K562 (cell line): ENCODE measurements around the gene NXPH4. TPM values are rescaled to one million over a fixed set of nuclear protein-coding genes. Genes with fewer than 3 reads are reported as not detected.
A peak's percentile ranks its signal among the peaks of the same experiment; 100 is the strongest.

Experiments used
- CBX2 ChIP-seq: fragments of 200-600 bp; sonication (generic); IDR thresholded peaks from one replicate; pipeline ENCODE4 v1.6.1; 2012; ENCODE audit warnings: mild to moderate bottlenecking, low read length, inconsistent platforms; ENCODE audit not compliant: insufficient read depth, poor library complexity, severe bottlenecking
- CTCFL ChIP-seq: IDR thresholded peaks from 2 replicates; pipeline ENCODE4 v1.6.1; 2011; ENCODE audit warnings: borderline replicate concordance, low read depth, mild to moderate bottlenecking, moderate library complexity, low read length; ENCODE audit not compliant: insufficient read depth, poor library complexity, severe bottlenecking
- EGR1 ChIP-seq: fragments of 450-650 bp; conservative IDR thresholded peaks from 2 replicates; pipeline ENCODE4 v1.6.1; 2017; ENCODE audit warnings: mild to moderate bottlenecking
- FOXA1 ChIP-seq: fragments of 450-650 bp; IDR thresholded peaks from 2 replicates; pipeline ENCODE4 v1.6.1; 2016; ENCODE audit warnings: mild to moderate bottlenecking, borderline replicate concordance
- KLF1 ChIP-seq: fragments of 450-650 bp; IDR thresholded peaks from 2 replicates; pipeline ENCODE4 v1.6.1; 2016; ENCODE audit warnings: missing genetic modification characterization, missing compliant biosample characterization
- LARP7 ChIP-seq: fragments of 450-650 bp; IDR thresholded peaks from 2 replicates; pipeline ENCODE4 v1.6.1; 2016
- NONO ChIP-seq, 2 experiments: fragments of 200-400 bp in 1 of 2; fragments of 450-650 bp in 1 of 2; formaldehyde crosslinking in 1 of 2; IDR thresholded peaks; 2 replicates each; pipeline ENCODE4 v1.6.1; 2017; ENCODE audit warnings: low read depth in 2 of 2, mild to moderate bottlenecking in 2 of 2, moderate library complexity in 2 of 2, low read length in 1 of 2
- RBFOX2 ChIP-seq: fragments of 200-400 bp; formaldehyde crosslinking; IDR thresholded peaks from 2 replicates; pipeline ENCODE4 v1.6.1; 2017; ENCODE audit warnings: low read depth, mild to moderate bottlenecking, low read length, moderate library complexity
- TSC22D4 ChIP-seq: fragments of 450-650 bp; IDR thresholded peaks from 2 replicates; pipeline ENCODE4 v1.6.1; 2016; ENCODE audit warnings: missing genetic modification characterization, missing biosample characterization, control low read depth
- polyA plus RNA-seq, 8 experiments: library from polyadenylated mRNA; depleted of rRNA in 4 of 8; stranded (reverse) in 5 of 8; unstranded in 3 of 8; fragments of >200 nt; fragmentation: Nextera tagmentation in 2 of 8; fragmentation: Illumina TruSeq in 1 of 8; extraction: Ambion mirVana in 2 of 8; extraction: Trizol in 1 of 8; gene quantifications; 2 replicates each; pipeline versions ENCODE4 v1.2.1 to v1.2.3, GENCODE V29; 2011 to 2014; ENCODE audit warnings: inconsistent platforms in 1 of 8, missing spikeins in 1 of 8
- total RNA-seq, 7 experiments: library from RNA; depleted of rRNA in 6 of 7; stranded (reverse); fragments of >200 nt in 6 of 7; fragmentation: Illumina TruSeq in 2 of 7; extraction: Trizol in 2 of 7; gene quantifications; 2 replicates each; pipeline versions ENCODE4 v1.2.1 to v1.2.3, GENCODE V29; 2011 to 2021; ENCODE audit warnings: low replicate concordance in 1 of 7
- TF ChIP-seq, protein P1 (sequence below): fragments of 250-450 bp; sonication (Bioruptor Pico); IDR thresholded peaks from 2 replicates; pipeline ENCODE4 v1.4.0; 2020
- TF ChIP-seq, protein P2 (sequence below): fragments of 450-650 bp; formaldehyde crosslinking; IDR thresholded peaks from 2 replicates; pipeline ENCODE4 v1.4.0; 2020; ENCODE audit warnings: mild to moderate bottlenecking, moderate library complexity

NXPH4 gene
- total and polyA plus RNA-seq, 9 of the 15 experiments (the other 6 are each of a cell fraction or from before 2014, with no cell fraction given), result 0.49 to 2.7 (median 1.1) TPM; not detected in 4

DNA sequence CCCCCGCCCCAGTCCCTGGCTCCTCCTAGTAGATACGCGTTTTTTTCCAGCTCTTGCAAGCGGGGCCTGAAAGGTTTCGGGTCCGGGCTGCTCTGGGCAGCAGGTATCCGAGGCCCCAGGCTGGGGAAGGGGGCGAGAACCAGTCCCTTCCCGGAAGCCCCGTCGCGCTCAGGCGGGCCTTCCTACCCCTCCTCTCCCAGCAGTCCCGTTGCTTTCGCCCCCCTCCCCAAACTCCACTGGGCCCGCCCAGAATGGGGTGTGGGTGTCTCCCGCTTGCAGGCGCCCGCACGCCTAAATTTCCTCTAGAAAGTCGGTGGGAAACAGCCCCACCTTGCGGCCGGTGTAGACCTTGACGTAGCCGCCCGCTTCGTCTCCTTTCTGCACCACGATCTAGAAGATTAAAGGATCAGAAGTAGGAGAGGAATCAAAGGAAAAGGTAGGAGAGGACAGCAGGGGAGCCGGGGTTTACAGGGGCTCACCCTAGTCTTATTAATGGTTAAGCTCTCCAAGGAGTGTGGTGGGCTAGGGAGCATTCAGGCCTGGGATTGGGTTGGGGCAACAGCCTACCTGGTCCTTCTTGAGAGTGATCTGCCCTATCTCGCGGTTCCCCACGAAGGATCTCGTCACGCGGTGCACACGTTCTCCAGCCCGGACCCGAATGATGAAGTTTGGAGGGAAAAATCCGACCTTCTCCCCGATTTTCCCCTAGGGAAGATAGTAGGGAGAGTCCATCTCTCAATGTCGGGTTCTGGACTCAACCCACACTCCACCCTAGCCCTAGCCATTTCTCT is 27.1 kb downstream of the NXPH4 start (continued):
- no peak for TF ChIP-seq CBX2
- no peak for TF ChIP-seq FOXA1
- TF ChIP-seq RBFOX2, result 0 out of 2 replicates have a peak, but pooled peaks have one; percentile 47
- TF ChIP-seq NONO (IDR thresholded peaks at IDR 0.05; ENCODE audit: low read depth in 2 of 2, low read length in 1 of 2), result peak in 1 of 2 experiments; percentile 79; a peak in 2 of 4 replicates
- TF ChIP-seq CTCFL, result peak; percentile 15
- TF ChIP-seq, protein P1, sequence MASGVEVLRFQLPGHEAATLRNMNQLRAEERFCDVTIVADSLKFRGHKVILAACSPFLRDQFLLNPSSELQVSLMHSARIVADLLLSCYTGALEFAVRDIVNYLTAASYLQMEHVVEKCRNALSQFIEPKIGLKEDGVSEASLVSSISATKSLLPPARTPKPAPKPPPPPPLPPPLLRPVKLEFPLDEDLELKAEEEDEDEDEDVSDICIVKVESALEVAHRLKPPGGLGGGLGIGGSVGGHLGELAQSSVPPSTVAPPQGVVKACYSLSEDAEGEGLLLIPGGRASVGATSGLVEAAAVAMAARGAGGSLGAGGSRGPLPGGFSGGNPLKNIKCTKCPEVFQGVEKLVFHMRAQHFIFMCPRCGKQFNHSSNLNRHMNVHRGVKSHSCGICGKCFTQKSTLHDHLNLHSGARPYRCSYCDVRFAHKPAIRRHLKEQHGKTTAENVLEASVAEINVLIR (CRISPR knock-in tag), result no peak
- peak; percentile 44; the same call in 1 of the 2 replicates for TF ChIP-seq KLF1 (tag)
- TF ChIP-seq TSC22D4 (tag), result no peak
- no peak for TF ChIP-seq LARP7
- TF ChIP-seq, protein P2, sequence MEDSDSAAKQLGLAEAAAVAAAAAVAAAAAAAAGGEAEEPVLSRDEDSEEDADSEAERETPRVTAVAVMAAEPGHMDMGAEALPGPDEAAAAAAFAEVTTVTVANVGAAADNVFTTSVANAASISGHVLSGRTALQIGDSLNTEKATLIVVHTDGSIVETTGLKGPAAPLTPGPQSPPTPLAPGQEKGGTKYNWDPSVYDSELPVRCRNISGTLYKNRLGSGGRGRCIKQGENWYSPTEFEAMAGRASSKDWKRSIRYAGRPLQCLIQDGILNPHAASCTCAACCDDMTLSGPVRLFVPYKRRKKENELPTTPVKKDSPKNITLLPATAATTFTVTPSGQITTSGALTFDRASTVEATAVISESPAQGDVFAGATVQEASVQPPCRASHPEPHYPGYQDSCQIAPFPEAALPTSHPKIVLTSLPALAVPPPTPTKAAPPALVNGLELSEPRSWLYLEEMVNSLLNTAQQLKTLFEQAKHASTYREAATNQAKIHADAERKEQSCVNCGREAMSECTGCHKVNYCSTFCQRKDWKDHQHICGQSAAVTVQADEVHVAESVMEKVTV (CRISPR knock-in tag), result peak; percentile 14; the same call in 1 of the 2 replicates
- peak; percentile 17; the same call in 1 of the 2 replicates for TF ChIP-seq EGR1
